HCT116 (cell line): ENCODE measurements around the gene NAALADL2. TPM values are rescaled to one million over a fixed set of nuclear protein-coding genes. Genes with fewer than 3 reads are reported as not detected.

ENCODE experiments used
- ATAC-seq: fragments of 200-7000 bp; cut with Tn5 transposase; 2 replicates; pipeline ENCODE4 v1.9.1; 2020; ENCODE audit warnings: mild to moderate bottlenecking, moderate library complexity
- BruUV-seq: library from RNA; stranded (reverse); fragments of 400-500 nt; replicated peaks from 2 replicates; lab custom pipeline; 2021; lab: Mats Ljungman, UMichigan
- CTCF ChIA-PET: fragments of 300-600 bp; sonication (Branson Sonifier 250); formaldehyde crosslinking; loops from one replicate; lab custom pipeline; 2021; ENCODE audit warnings: antibody characterized with exemption; lab: Charles Lee
- POLR2A ChIA-PET: fragments of 300-600, 350-600 bp; sonication (Branson Sonifier 250); formaldehyde crosslinking; loops from one replicate; lab custom pipeline; 2021; ENCODE audit warnings: antibody characterized with exemption; lab: Charles Lee
- RAD21 ChIA-PET, 2 experiments: fragments of 300-600 bp; sonication (Branson Sonifier 250); formaldehyde crosslinking; loops; one replicate each; lab custom pipeline; 2023; ENCODE audit warnings: low total read pairs in 2 of 2; ENCODE audit not compliant: uncharacterized antibody in 2 of 2, unreplicated experiment in 2 of 2, low non-redundant PET in 1 of 2; lab: Charles Lee
- DNase-seq: peaks from one replicate; pipeline ENCODE4 v3.0.0-alpha.2; 2010; ENCODE audit warnings: low read depth, low spot score
- H2AFZ ChIP-seq: fragments of 200-600 bp; shearing (Covaris generic), sonication (generic); 2 replicates; pipeline ENCODE4 v1.6.1; 2017; ENCODE audit warnings: low read depth, mixed run types, mixed read lengths, antibody characterized with exemption, low read length; ENCODE audit not compliant: poor library complexity, severe bottlenecking
- H3K27ac ChIP-seq: 2 replicates; pipeline ENCODE4 v1.5.1; 2012; ENCODE audit warnings: low read depth, low read length
- H3K27me3 ChIP-seq: fragments of 200-600 bp; sonication (generic); 2 replicates; pipeline ENCODE4 v1.6.1; 2016; ENCODE audit warnings: mixed run types, low read length, mixed read lengths; ENCODE audit not compliant: insufficient read depth
- H3K36me3 ChIP-seq, 2 experiments: fragments of 200-500 bp in 1 of 2; fragments of 200-600 bp in 1 of 2; sonication (Bioruptor generic) in 1 of 2; sonication (generic) in 1 of 2; 2 replicates each; pipeline versions ENCODE4 v1.5.1 to v1.6.1; 2014 to 2016; ENCODE audit warnings: low read length in 2 of 2, inconsistent platforms in 1 of 2, mixed read lengths in 1 of 2, mixed run types in 1 of 2; ENCODE audit not compliant: insufficient read depth in 2 of 2, control insufficient read depth in 1 of 2
- H3K4me1 ChIP-seq, 2 experiments: fragments of 200-600 bp in 1 of 2; sonication (generic) in 1 of 2; 2 replicates each; pipeline versions ENCODE4 v1.5.1 to v1.6.1; 2012 to 2017; ENCODE audit warnings: low read length in 2 of 2, inconsistent platforms in 1 of 2, mild to moderate bottlenecking in 1 of 2, mixed read lengths in 1 of 2, mixed run types in 1 of 2, moderate library complexity in 1 of 2; ENCODE audit not compliant: insufficient read depth in 2 of 2, control insufficient read depth in 1 of 2
- H3K4me2 ChIP-seq: fragments of 200-600 bp; sonication (generic); 2 replicates; pipeline ENCODE4 v1.6.1; 2017; ENCODE audit warnings: mixed run types, low read length, mixed read lengths
- H3K4me3 ChIP-seq, 2 experiments: fragments of 200-600 bp in 1 of 2; sonication (generic) in 1 of 2; replicated peaks in 1 of 2; 2 replicates each; pipeline ENCODE4 v1.5.1; 2011 to 2016; ENCODE audit warnings: low read length in 2 of 2, control low read depth in 1 of 2, low read depth in 1 of 2, mild to moderate bottlenecking in 1 of 2, mixed read lengths in 1 of 2, mixed run types in 1 of 2
- H3K79me2 ChIP-seq: fragments of 200-600 bp; sonication (generic); 2 replicates; pipeline ENCODE4 v1.6.1; 2017; ENCODE audit warnings: mild to moderate bottlenecking, mixed run types, low read length, moderate library complexity, mixed read lengths; ENCODE audit not compliant: insufficient read depth
- H3K9ac ChIP-seq: fragments of 200-600 bp; sonication (generic); 2 replicates; pipeline ENCODE4 v1.6.1; 2016; ENCODE audit warnings: low read length, mixed read lengths
- H3K9me2 ChIP-seq: fragments of 200-600 bp; sonication (generic), shearing (Covaris generic); 2 replicates; pipeline ENCODE4 v1.6.1; 2017; ENCODE audit warnings: mixed run types, mild to moderate bottlenecking, moderate library complexity; ENCODE audit not compliant: insufficient read depth
- H3K9me3 ChIP-seq, 2 experiments: fragments of 200-500 bp in 1 of 2; fragments of 200-600 bp in 1 of 2; sonication (Bioruptor generic) in 1 of 2; sonication (generic) in 1 of 2; 2 replicates each; pipeline ENCODE4 v1.6.1; 2014 to 2017; ENCODE audit warnings: low read length in 2 of 2, mixed read lengths in 2 of 2, inconsistent platforms in 1 of 2, low read depth in 1 of 2, mild to moderate bottlenecking in 1 of 2, mixed run types in 1 of 2, moderate library complexity in 1 of 2; ENCODE audit not compliant: control insufficient read depth in 1 of 2, insufficient read depth in 1 of 2
- H4K20me1 ChIP-seq: fragments of 200-600 bp; sonication (generic), shearing (Covaris generic); 2 replicates; pipeline ENCODE4 v1.6.1; 2017; ENCODE audit warnings: mixed run types, mild to moderate bottlenecking, moderate library complexity; ENCODE audit not compliant: insufficient read depth
- CBX3 ChIP-seq: IDR thresholded peaks from 2 replicates; pipeline ENCODE4 v1.6.1; 2012; ENCODE audit warnings: low read depth
- CEBPB ChIP-seq: IDR thresholded peaks from 2 replicates; pipeline ENCODE4 v1.6.1; 2012; ENCODE audit warnings: low read depth
- ELF1 ChIP-seq: IDR thresholded peaks from 2 replicates; pipeline ENCODE4 v1.6.1; 2012; ENCODE audit warnings: low read depth, borderline replicate concordance
- EZH2 ChIP-seq: fragments of 200-600 bp; sonication (generic); IDR thresholded peaks from 2 replicates; pipeline ENCODE4 v1.6.1; 2017; ENCODE audit warnings: antibody characterized with exemption, mixed run types
- EZH2phosphoT487 ChIP-seq: fragments of 200-600 bp; IDR thresholded peaks from 2 replicates; pipeline ENCODE4 v1.6.1; 2018; ENCODE audit warnings: antibody characterized with exemption, borderline replicate concordance
- FOSL1 ChIP-seq: IDR thresholded peaks from 2 replicates; pipeline ENCODE4 v1.6.1; 2012; ENCODE audit warnings: low read depth
- JUND ChIP-seq: IDR thresholded peaks from 2 replicates; pipeline ENCODE4 v1.6.1; 2012
- POLR2A ChIP-seq: IDR thresholded peaks from 2 replicates; pipeline ENCODE4 v1.7.0; 2011; ENCODE audit warnings: borderline replicate concordance; ENCODE audit not compliant: insufficient read depth, insufficient read length; ENCODE audit errors: extremely low read depth
- POLR2AphosphoS5 ChIP-seq: IDR thresholded peaks from 2 replicates; pipeline ENCODE4 v1.6.1; 2011; ENCODE audit warnings: mild to moderate bottlenecking, low read depth, low read length, moderate library complexity
- RAD21 ChIP-seq: IDR thresholded peaks from 2 replicates; pipeline ENCODE4 v1.6.1; 2012; ENCODE audit warnings: low read depth, mild to moderate bottlenecking
- SIN3A ChIP-seq: IDR thresholded peaks from 2 replicates; pipeline ENCODE4 v1.6.1; 2012; ENCODE audit warnings: low read depth
- SRF ChIP-seq: IDR thresholded peaks from 2 replicates; pipeline ENCODE4 v1.6.1; 2012; ENCODE audit warnings: low read depth
- TCF7L2 ChIP-seq: IDR thresholded peaks from 2 replicates; pipeline ENCODE4 v1.7.0; 2011; ENCODE audit warnings: borderline replicate concordance, inconsistent platforms; ENCODE audit not compliant: insufficient read depth, insufficient read length; ENCODE audit errors: extremely low read depth
- YY1 ChIP-seq: IDR thresholded peaks from 2 replicates; pipeline ENCODE4 v1.6.1; 2011; ENCODE audit warnings: low read length, low read depth, moderate library complexity, mild to moderate bottlenecking; ENCODE audit not compliant: insufficient replicate concordance; ENCODE audit errors: extremely low read depth
- intact Hi-C: fragments of 100-400 bp; cut with micrococcal nuclease; formaldehyde crosslinking; loops from 2 replicates; pipeline ENCODE4 v1.10.0; 2022
- total RNA-seq: library from RNA; stranded (reverse); gene quantifications from one replicate; pipeline ENCODE4 v1.2.1, GENCODE V29; 2021; ENCODE audit not compliant: unreplicated experiment
- TF ChIP-seq, protein P1 (sequence below): IDR thresholded peaks from 2 replicates; pipeline ENCODE4 v1.6.1; 2011; ENCODE audit warnings: mild to moderate bottlenecking, low read length, moderate library complexity; ENCODE audit not compliant: insufficient replicate concordance; ENCODE audit errors: extremely low read depth
- TF ChIP-seq, protein P2 (sequence below): IDR thresholded peaks from 2 replicates; pipeline ENCODE4 v1.6.1; 2012
- TF ChIP-seq, protein P3 (sequence below), 3 experiments: fragments of 200-600 bp in 1 of 3; sonication (generic) in 1 of 3; IDR thresholded peaks in 2 of 3; conservative IDR thresholded peaks in 1 of 3; 2 replicates each; pipeline ENCODE4 v1.5.1; 2012 to 2017; ENCODE audit warnings: low read depth in 2 of 3, low read length in 2 of 3, antibody characterized with exemption in 1 of 3, borderline replicate concordance in 1 of 3, control low read depth in 1 of 3, mild to moderate bottlenecking in 1 of 3, mixed read lengths in 1 of 3, mixed run types in 1 of 3, moderate library complexity in 1 of 3; ENCODE audit not compliant: insufficient read depth in 1 of 3
- TF ChIP-seq, protein P4 (sequence below): IDR thresholded peaks from 2 replicates; pipeline ENCODE4 v1.6.1; 2012; ENCODE audit warnings: low read depth
- TF ChIP-seq, protein P5 (sequence below): IDR thresholded peaks from 2 replicates; pipeline ENCODE4 v1.6.1; 2012

Gene NAALADL2
- total RNA-seq, 1 experiment from 2014 or later = 2.9 TPM

DNA sequence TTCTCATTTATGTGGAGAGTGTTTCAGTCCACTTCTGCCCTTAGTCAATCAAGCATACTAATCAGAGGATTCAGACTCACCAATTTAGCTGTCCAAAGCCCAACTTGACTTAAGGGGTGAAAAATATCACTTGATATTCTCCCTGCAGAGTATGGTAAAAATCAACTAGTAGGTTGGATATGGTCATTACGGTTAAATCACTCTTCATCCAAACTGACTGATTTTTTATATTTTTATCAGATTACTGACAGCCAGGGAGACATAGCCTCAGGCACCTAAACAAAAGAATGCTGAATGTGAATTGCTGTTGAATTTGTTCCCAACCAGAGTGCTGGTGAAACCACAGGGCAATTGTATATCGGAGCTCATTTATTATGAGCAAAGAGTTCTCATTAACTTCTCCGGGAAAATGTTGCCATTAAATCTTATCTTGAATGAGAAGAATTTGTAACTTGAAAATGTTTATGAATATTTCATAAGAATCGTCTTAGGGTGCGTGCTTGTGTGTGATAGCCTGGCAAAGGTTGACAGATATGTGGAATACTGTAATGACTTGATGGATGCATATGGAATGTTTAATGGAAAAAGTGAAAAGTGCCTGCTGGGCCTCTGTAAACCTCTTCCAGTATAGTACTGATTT is 411.2 kb downstream of the NAALADL2 start:
- H3K27me3 ChIP-seq = no peaks in the 10 kb centered on the region
- intact Hi-C loops = no loop called here
- H2AFZ ChIP-seq = peak overlapping the region; percentile 73
- no TSS peak for BruUV-seq
- no peaks in the 10 kb centered on the region for H3K36me3 ChIP-seq
- ATAC-seq (no peak), DNase-seq (no peak)
- RAD21 ChIA-PET = no interaction called here
- H3K9me2 ChIP-seq = no peaks in the 10 kb centered on the region
- no peak overlapping the region for H3K4me3 ChIP-seq
- H4K20me1 ChIP-seq = no peaks in the 10 kb centered on the region; the same call in 1 of the 2 replicates
- no peaks in the 10 kb centered on the region for H3K79me2 ChIP-seq
- no peak overlapping the region for H3K27ac ChIP-seq
- TF ChIP-seq CEBPB (no peak), FOSL1 (no peak), ELF1 (no peak), YY1 (no peak), JUND (no peak), POLR2A (no peak), SRF (no peak), RAD21 (no peak), CBX3 (no peak), TCF7L2 (no peak), EZH2 (no peak), SIN3A (no peak), EZH2phosphoT487 (no peak), POLR2AphosphoS5 (no peak)
- TF ChIP-seq, protein P1, sequence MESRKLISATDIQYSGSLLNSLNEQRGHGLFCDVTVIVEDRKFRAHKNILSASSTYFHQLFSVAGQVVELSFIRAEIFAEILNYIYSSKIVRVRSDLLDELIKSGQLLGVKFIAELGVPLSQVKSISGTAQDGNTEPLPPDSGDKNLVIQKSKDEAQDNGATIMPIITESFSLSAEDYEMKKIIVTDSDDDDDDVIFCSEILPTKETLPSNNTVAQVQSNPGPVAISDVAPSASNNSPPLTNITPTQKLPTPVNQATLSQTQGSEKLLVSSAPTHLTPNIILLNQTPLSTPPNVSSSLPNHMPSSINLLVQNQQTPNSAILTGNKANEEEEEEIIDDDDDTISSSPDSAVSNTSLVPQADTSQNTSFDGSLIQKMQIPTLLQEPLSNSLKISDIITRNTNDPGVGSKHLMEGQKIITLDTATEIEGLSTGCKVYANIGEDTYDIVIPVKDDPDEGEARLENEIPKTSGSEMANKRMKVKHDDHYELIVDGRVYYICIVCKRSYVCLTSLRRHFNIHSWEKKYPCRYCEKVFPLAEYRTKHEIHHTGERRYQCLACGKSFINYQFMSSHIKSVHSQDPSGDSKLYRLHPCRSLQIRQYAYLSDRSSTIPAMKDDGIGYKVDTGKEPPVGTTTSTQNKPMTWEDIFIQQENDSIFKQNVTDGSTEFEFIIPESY = no peak
- TF ChIP-seq, protein P2, sequence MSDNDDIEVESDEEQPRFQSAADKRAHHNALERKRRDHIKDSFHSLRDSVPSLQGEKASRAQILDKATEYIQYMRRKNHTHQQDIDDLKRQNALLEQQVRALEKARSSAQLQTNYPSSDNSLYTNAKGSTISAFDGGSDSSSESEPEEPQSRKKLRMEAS = no peak
- TF ChIP-seq, protein P3, sequence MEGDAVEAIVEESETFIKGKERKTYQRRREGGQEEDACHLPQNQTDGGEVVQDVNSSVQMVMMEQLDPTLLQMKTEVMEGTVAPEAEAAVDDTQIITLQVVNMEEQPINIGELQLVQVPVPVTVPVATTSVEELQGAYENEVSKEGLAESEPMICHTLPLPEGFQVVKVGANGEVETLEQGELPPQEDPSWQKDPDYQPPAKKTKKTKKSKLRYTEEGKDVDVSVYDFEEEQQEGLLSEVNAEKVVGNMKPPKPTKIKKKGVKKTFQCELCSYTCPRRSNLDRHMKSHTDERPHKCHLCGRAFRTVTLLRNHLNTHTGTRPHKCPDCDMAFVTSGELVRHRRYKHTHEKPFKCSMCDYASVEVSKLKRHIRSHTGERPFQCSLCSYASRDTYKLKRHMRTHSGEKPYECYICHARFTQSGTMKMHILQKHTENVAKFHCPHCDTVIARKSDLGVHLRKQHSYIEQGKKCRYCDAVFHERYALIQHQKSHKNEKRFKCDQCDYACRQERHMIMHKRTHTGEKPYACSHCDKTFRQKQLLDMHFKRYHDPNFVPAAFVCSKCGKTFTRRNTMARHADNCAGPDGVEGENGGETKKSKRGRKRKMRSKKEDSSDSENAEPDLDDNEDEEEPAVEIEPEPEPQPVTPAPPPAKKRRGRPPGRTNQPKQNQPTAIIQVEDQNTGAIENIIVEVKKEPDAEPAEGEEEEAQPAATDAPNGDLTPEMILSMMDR (IDR thresholded peaks at IDR 0.05 in 2 of 3, conservative IDR thresholded peaks at IDR 0.05 in 1 of 3; ENCODE audit: borderline replicate concordance in 1 of 3, insufficient read depth in 1 of 3, low read depth in 2 of 3, low read length in 2 of 3) = no peak
- TF ChIP-seq, protein P4, sequence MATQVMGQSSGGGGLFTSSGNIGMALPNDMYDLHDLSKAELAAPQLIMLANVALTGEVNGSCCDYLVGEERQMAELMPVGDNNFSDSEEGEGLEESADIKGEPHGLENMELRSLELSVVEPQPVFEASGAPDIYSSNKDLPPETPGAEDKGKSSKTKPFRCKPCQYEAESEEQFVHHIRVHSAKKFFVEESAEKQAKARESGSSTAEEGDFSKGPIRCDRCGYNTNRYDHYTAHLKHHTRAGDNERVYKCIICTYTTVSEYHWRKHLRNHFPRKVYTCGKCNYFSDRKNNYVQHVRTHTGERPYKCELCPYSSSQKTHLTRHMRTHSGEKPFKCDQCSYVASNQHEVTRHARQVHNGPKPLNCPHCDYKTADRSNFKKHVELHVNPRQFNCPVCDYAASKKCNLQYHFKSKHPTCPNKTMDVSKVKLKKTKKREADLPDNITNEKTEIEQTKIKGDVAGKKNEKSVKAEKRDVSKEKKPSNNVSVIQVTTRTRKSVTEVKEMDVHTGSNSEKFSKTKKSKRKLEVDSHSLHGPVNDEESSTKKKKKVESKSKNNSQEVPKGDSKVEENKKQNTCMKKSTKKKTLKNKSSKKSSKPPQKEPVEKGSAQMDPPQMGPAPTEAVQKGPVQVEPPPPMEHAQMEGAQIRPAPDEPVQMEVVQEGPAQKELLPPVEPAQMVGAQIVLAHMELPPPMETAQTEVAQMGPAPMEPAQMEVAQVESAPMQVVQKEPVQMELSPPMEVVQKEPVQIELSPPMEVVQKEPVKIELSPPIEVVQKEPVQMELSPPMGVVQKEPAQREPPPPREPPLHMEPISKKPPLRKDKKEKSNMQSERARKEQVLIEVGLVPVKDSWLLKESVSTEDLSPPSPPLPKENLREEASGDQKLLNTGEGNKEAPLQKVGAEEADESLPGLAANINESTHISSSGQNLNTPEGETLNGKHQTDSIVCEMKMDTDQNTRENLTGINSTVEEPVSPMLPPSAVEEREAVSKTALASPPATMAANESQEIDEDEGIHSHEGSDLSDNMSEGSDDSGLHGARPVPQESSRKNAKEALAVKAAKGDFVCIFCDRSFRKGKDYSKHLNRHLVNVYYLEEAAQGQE = no peak
- TF ChIP-seq, protein P5, sequence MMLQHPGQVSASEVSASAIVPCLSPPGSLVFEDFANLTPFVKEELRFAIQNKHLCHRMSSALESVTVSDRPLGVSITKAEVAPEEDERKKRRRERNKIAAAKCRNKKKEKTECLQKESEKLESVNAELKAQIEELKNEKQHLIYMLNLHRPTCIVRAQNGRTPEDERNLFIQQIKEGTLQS = no peak
- no peak overlapping the region for H3K4me2 ChIP-seq
- CTCF ChIA-PET = no interaction called here
- no peaks in the 10 kb centered on the region for H3K4me1 ChIP-seq
- no peak overlapping the region for H3K9ac ChIP-seq
- no peaks in the 10 kb centered on the region for H3K9me3 ChIP-seq
- POLR2A ChIA-PET = no interaction called here
